ENCODE results near the gene NANOS3.
A peak's percentile ranks its signal among the peaks of the same experiment; 100 is the strongest.

NANOS3 gene

GRCh38 chr19:13872339-13872694 lies 4.6 kb upstream of the NANOS3 start:
- H3K9ac ChIP-seq (ENCODE audit: low read length): peak overlapping the region; percentile 57
- no CpG with 5 or more reads among the region's 5 CpGs for WGBS (ENCODE audit: extremely low coverage, insufficient coverage, low lambda C conversion rate)
- peaks cover 2% of the 10 kb centered on the region for H3K4me1 ChIP-seq (ENCODE audit: control insufficient read depth, low read depth, low read length)
- H3K27me3 ChIP-seq (ENCODE audit: insufficient read depth, low read length, poor library complexity): no peaks in the 10 kb centered on the region
- H3K4me2 ChIP-seq (ENCODE audit: low read length): peak overlapping the region; percentile 38
- no peak overlapping the region for H3K4ac ChIP-seq (ENCODE audit: low read depth, low read length)
- no peak for DNase-seq
- no peak overlapping the region for H2BK5ac ChIP-seq (ENCODE audit: low read length)
- peak overlapping the region; percentile 75 for H3K18ac ChIP-seq (ENCODE audit: low read length)
- no peaks in the 10 kb centered on the region for H3K79me2 ChIP-seq (ENCODE audit: control insufficient read depth, insufficient read depth, low read length)
- H3K79me1 ChIP-seq (ENCODE audit: low read length): no peaks in the 10 kb centered on the region
- no peak overlapping the region for H3K23ac ChIP-seq (ENCODE audit: low read length)
- H3K56ac ChIP-seq (ENCODE audit: low read length): peak overlapping the region; percentile 82
- H2BK120ac ChIP-seq (ENCODE audit: low read depth, low read length): no peak overlapping the region
- H3K36me3 ChIP-seq (ENCODE audit: control insufficient read depth, insufficient read depth, low read length): no peaks in the 10 kb centered on the region
- no peak overlapping the region for H4K8ac ChIP-seq (ENCODE audit: low read depth, low read length)
- H4K5ac ChIP-seq (ENCODE audit: low read length): no peak overlapping the region
- H2AK5ac ChIP-seq (ENCODE audit: low read length): no peak overlapping the region
- no peak overlapping the region for H2BK15ac ChIP-seq (replicated peaks; ENCODE audit: low read depth)
- no peak overlapping the region for H3K4me3 ChIP-seq (ENCODE audit: low read length)
- no peak overlapping the region for H3K27ac ChIP-seq (ENCODE audit: low read depth, low read length)

- Histone ChIP-seq H3K27me3 (ENCODE audit: insufficient read depth, low read length, poor library complexity) (no peaks in the 10 kb centered on the region), H4K5ac (ENCODE audit: low read length) (no peak overlapping the region), H3K18ac (ENCODE audit: low read length) (peak overlapping the region; percentile 75), H3K4me3 (ENCODE audit: low read length) (peak overlapping the region; percentile 15), H3K9ac (ENCODE audit: low read length) (peak overlapping the region; percentile 57), H4K8ac (ENCODE audit: low read depth, low read length) (no peak overlapping the region), H3K36me3 (ENCODE audit: control insufficient read depth, insufficient read depth, low read length) (no peaks in the 10 kb centered on the region), H2BK5ac (ENCODE audit: low read length) (no peak overlapping the region), H3K27ac (ENCODE audit: low read depth, low read length) (no peak overlapping the region), H2BK120ac (ENCODE audit: low read depth, low read length) (peak overlapping the region; percentile 2), H3K79me1 (ENCODE audit: low read length) (no peaks in the 10 kb centered on the region), H3K4me2 (ENCODE audit: low read length) (peak overlapping the region; percentile 52), H3K56ac (ENCODE audit: low read length) (peak overlapping the region; percentile 82), H2BK15ac (replicated peaks; ENCODE audit: low read depth) (no peak overlapping the region), H3K4me1 (ENCODE audit: control insufficient read depth, low read depth, low read length) (peaks cover 2% of the 10 kb centered on the region), H3K79me2 (ENCODE audit: control insufficient read depth, insufficient read depth, low read length) (no peaks in the 10 kb centered on the region), H3K4ac (ENCODE audit: low read depth, low read length) (no peak overlapping the region), H3K23ac (ENCODE audit: low read length) (no peak overlapping the region), H2AK5ac (ENCODE audit: low read length) (no peak overlapping the region)
- peak; percentile 89 for DNase-seq
- no CpG with 5 or more reads among the region's 45 CpGs for WGBS (ENCODE audit: extremely low coverage, insufficient coverage, low lambda C conversion rate)
These were observed 4.1 kb upstream of the NANOS3 start for GRCh38 chr19:13872695-13873389.

GRCh38 chr19:13873834-13874515 lies 3.0 kb upstream of the NANOS3 start:
- Histone ChIP-seq H3K4ac (ENCODE audit: low read depth, low read length) (no peak overlapping the region), H2BK5ac (ENCODE audit: low read length) (no peak overlapping the region), H3K79me2 (ENCODE audit: control insufficient read depth, insufficient read depth, low read length) (no peaks in the 10 kb centered on the region), H3K4me3 (ENCODE audit: low read length) (no peak overlapping the region), H4K8ac (ENCODE audit: low read depth, low read length) (no peak overlapping the region), H3K79me1 (ENCODE audit: low read length) (no peaks in the 10 kb centered on the region), H3K23ac (ENCODE audit: low read length) (no peak overlapping the region), H3K4me1 (ENCODE audit: control insufficient read depth, low read depth, low read length) (peaks cover 2% of the 10 kb centered on the region), H3K27me3 (ENCODE audit: insufficient read depth, low read length, poor library complexity) (no peaks in the 10 kb centered on the region), H2BK120ac (ENCODE audit: low read depth, low read length) (no peak overlapping the region), H3K56ac (ENCODE audit: low read length) (peak overlapping the region; percentile 78), H3K36me3 (ENCODE audit: control insufficient read depth, insufficient read depth, low read length) (no peaks in the 10 kb centered on the region), H2AK5ac (ENCODE audit: low read length) (no peak overlapping the region), H3K9ac (ENCODE audit: low read length) (no peak overlapping the region), H3K27ac (ENCODE audit: low read depth, low read length) (peak overlapping the region; percentile 33), H3K4me2 (ENCODE audit: low read length) (no peak overlapping the region), H2BK15ac (replicated peaks; ENCODE audit: low read depth) (no peak overlapping the region), H4K5ac (ENCODE audit: low read length) (no peak overlapping the region), H3K18ac (ENCODE audit: low read length) (peak overlapping the region; percentile 51)
- DNase-seq: peak; percentile 86
- no CpG with 5 or more reads among the region's 35 CpGs for WGBS (ENCODE audit: extremely low coverage, insufficient coverage, low lambda C conversion rate)

GRCh38 chr19:13875824-13876223 lies 1.1 kb upstream of the NANOS3 start:
- Histone ChIP-seq H3K4me3 (ENCODE audit: low read length) (no peak overlapping the region), H2BK120ac (ENCODE audit: low read depth, low read length) (no peak overlapping the region), H2BK15ac (replicated peaks; ENCODE audit: low read depth) (no peak overlapping the region), H3K79me2 (ENCODE audit: control insufficient read depth, insufficient read depth, low read length) (no peaks in the 10 kb centered on the region), H2AK5ac (ENCODE audit: low read length) (no peak overlapping the region), H3K18ac (ENCODE audit: low read length) (no peak overlapping the region), H3K79me1 (ENCODE audit: low read length) (no peaks in the 10 kb centered on the region), H3K9ac (ENCODE audit: low read length) (no peak overlapping the region), H2BK5ac (ENCODE audit: low read length) (no peak overlapping the region), H3K36me3 (ENCODE audit: control insufficient read depth, insufficient read depth, low read length) (no peaks in the 10 kb centered on the region), H3K4me2 (ENCODE audit: low read length) (no peak overlapping the region), H3K56ac (ENCODE audit: low read length) (peak overlapping the region; percentile 10), H4K8ac (ENCODE audit: low read depth, low read length) (no peak overlapping the region), H3K27me3 (ENCODE audit: insufficient read depth, low read length, poor library complexity) (no peaks in the 10 kb centered on the region), H3K4ac (ENCODE audit: low read depth, low read length) (no peak overlapping the region), H3K23ac (ENCODE audit: low read length) (no peak overlapping the region), H3K4me1 (ENCODE audit: control insufficient read depth, low read depth, low read length) (peaks cover 6% of the 10 kb centered on the region), H3K27ac (ENCODE audit: low read depth, low read length) (no peak overlapping the region), H4K5ac (ENCODE audit: low read length) (no peak overlapping the region)
- no CpG with 5 or more reads among the region's 5 CpGs for WGBS (ENCODE audit: extremely low coverage, insufficient coverage, low lambda C conversion rate)
- DNase-seq: no peak

GRCh38 chr19:13877303-13877702 lies 369 bp downstream of the NANOS3 start:
- H3K79me2 ChIP-seq (ENCODE audit: control insufficient read depth, insufficient read depth, low read length): no peaks in the 10 kb centered on the region
- WGBS (ENCODE audit: extremely low coverage, insufficient coverage, low lambda C conversion rate): no CpG with 5 or more reads among the region's 27 CpGs
- peaks cover 9% of the 10 kb centered on the region for H3K4me1 ChIP-seq (ENCODE audit: control insufficient read depth, low read depth, low read length)
- no peak overlapping the region for H2BK120ac ChIP-seq (ENCODE audit: low read depth, low read length)
- no peak overlapping the region for H4K5ac ChIP-seq (ENCODE audit: low read length)
- H3K9ac ChIP-seq (ENCODE audit: low read length): no peak overlapping the region
- no peaks in the 10 kb centered on the region for H3K36me3 ChIP-seq (ENCODE audit: control insufficient read depth, insufficient read depth, low read length)
- no peak overlapping the region for H3K4me3 ChIP-seq (ENCODE audit: low read length)
- no peak overlapping the region for H3K23ac ChIP-seq (ENCODE audit: low read length)
- H3K4me2 ChIP-seq (ENCODE audit: low read length): no peak overlapping the region
- no peaks in the 10 kb centered on the region for H3K79me1 ChIP-seq (ENCODE audit: low read length)
- H3K56ac ChIP-seq (ENCODE audit: low read length): peak overlapping the region; percentile 64
- H2BK15ac ChIP-seq (replicated peaks; ENCODE audit: low read depth): no peak overlapping the region
- H3K18ac ChIP-seq (ENCODE audit: low read length): no peak overlapping the region
- H4K8ac ChIP-seq (ENCODE audit: low read depth, low read length): no peak overlapping the region
- no peak for DNase-seq
- no peak overlapping the region for H2AK5ac ChIP-seq (ENCODE audit: low read length)
- no peak overlapping the region for H3K4ac ChIP-seq (ENCODE audit: low read depth, low read length)
- no peak overlapping the region for H3K27ac ChIP-seq (ENCODE audit: low read depth, low read length)
- no peak overlapping the region for H2BK5ac ChIP-seq (ENCODE audit: low read length)
- no peaks in the 10 kb centered on the region for H3K27me3 ChIP-seq (ENCODE audit: insufficient read depth, low read length, poor library complexity)
